ENCODE measurements around the gene CXXC5.
"Not testable (repeated sequence)": the region's sequence is repeated elsewhere in the genome, so short reads cannot be mapped to it uniquely, and the experiment has no call there.

Gene CXXC5

DNA sequence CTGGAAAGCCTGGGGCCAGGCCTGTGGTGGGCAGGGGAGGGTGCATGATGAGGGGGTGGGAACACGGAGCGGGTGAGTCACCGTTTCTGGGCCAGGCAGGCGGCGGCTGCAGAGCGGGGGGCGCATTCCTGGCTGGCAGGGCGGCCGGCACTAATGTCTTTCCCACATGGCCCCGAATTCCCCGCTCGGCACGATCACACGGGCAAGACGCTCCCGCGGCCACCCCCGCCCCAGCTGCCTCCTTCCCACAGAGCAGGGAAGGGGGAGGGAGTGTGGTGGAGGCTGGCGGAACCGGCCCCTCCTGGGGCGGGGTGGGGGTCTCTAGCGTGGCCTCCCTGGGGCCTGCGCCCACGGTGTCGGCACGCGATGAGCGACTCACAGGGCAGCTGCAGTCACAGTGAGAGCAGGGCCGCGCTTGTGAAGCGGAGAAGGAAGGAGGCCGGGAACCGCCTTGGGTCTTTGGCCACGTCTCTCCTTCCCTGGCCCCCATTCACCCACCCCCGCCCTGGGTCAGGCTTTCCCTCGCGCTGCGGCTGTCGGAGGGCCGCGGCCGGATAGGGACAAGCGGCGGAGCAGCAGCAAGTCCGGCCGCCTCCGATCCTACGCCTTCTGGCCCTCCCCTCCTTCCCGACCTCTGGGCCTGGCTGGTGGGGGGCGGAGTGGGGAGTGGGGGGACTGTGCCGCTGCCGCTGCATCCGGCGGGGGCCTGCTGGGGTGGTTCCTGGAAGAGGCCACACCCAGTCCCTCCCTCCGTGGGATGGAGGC is 48.9 kb downstream of the CXXC5 start:
- DNase-seq = peak; percentile 95

DNA sequence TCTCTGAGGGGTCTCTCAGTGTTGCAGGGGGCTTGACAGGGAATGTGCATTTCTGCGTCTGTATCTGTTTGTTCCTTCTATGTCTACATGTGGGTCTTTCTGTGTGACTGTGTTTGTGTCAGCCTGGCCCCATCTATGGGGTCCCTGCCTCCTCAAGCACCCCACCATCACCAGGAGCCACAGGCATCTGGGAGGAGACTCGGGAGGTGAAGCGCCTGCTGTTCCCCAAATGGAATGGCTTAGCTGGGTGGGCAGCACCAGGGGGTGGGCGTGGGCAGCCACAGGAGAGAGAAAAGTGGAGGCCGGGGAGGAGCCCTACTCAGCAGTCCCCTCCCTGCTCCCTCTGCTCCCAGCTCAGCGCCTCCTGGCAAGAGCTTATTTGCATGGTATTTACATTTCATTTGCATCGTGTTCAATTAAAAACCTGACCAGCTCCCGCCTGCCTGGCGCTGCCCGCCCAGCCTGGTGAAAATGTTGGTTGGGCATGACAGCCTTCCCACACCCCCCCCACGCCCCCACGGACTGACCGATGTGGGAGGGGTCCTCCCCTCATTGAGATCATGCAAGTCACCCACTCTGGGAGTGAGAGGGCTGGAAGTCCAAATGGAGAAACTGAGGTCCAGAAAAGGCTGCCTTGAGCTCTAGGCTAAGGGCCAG is 50.5 kb downstream of the CXXC5 start:
- peak; percentile 96 for DNase-seq

DNA sequence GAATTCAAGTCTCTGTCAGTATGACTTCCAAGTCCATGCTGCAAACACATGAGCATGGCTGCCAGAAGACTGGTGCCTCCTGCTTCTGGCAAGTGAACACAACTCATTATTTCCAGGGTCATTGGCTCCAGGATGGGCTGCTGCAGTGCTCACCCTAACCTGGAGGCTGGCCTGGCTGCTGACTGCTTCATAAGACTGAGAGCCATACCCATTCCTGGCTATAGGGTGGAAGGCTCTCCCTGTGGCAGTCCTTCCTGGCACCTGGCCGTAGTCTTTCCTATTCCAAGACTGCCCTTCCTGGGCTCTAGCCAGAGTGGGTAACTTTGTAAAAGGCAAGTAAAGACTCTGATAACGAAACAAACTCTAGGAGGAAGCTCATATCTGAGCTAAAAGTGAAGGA is 51.2 kb downstream of the CXXC5 start:
- peak; percentile 43 for DNase-seq

DNA sequence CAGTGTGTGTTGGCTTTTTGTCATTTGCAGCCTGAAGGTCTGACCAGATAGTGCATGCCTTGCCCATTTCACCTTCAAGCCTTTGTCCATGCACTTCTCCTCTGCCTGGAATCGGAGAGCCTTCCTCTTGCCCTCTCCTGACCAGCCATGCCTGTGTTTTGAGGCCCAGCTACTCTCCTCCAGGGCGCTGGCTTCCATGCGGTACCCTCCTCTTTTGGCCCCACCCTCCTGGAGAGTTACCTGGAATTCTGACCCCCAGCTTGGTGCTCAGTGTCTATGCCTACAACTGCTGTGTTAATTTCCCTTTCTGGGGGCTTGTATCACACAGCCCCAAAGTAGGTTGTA is 52.5 kb downstream of the CXXC5 start:
- DNase-seq = no peak

DNA sequence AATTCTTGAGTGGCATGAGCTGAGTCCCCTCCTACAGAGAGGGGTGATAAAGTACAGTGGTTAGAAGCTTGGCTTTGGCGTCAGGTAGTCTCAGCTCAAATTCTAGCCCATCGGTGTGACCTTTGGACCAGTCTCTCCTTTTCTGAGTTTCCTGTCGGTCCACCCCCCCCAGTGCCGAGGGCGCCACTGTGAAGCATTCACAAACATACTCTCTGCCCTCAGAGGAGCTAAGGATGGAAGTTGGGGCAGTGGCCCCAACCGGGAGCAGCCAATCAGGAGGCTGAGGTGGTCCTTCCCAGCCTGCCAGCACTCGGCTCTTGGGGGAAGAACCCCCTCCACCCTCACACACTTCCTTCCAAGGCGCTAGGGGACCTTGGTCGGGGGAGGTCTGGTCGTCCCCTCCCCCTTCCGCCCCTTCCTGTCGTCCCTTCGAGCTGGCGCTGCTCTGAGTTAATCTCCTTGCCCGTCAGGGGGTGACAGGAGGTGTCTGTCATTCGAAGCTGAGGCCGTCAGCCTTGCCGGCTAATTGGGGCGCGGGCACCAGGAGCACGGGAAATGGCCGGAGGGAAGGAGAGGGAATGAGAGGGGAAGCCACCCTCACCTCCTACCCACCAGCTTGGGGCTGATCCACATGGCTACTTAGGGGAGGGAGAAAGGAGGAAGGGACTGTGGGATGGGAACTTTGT is 53.0 kb downstream of the CXXC5 start:
- DNase-seq = peak; percentile 43

DNA sequence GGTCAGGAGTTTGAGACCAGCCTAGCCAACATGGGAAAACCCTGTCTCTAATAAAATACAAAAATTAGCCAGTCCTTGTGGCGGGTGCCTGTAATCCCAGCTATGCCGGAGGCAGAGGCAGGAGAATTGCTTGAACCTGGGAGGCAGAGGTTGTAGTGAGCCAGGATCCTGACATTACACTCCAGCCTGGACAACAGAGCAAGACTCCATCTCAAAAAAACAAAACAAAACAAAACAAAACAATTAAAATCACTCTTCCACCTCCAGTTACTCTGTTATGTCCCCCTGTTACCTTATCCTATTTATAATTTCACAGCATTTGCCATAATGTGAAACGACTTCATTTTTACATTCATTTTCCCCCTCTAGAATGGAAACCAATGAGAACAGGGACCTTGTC is 54.4 kb downstream of the CXXC5 start:
- no peak for DNase-seq

DNA sequence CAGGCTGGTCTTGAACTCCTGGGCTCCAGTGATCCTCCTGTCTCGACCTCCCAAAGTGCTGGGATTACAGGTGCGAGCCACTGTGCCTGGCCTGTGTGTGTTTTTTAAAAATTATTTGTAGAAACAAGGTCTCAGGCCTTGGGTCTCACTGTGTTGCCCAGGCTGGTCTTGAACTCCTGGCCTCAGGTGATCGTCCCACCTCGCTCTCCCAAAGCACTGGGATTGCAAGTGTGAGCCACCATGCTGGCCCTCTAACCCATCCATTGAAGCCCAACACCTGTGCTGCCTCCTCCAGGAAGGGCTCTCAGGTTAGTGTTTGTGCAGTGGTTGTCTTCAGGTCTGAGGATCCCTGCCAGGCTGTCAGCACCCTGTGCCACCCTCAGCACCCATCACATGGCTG is 56.6 kb downstream of the CXXC5 start:
- DNase-seq = no peak

DNA sequence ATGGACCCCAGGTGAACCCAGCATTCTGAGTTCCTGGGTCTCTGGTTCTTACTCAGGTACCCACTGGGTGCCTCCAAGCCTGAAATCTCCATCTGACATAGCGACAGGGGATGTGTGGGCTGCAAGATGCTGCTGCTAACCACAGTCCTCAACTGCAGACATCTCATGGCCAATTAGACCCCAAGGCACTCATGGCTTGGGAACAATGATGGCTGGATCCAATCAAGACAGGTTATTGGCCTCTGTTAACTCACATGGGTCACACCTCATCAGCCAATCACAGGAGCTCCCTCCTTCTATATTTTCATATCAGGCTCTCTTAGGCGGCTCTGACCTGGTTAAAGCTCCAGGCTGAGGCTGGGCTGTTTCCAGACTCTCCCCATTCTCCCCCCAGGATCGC is 57.0 kb downstream of the CXXC5 start:
- DNase-seq = no peak

DNA sequence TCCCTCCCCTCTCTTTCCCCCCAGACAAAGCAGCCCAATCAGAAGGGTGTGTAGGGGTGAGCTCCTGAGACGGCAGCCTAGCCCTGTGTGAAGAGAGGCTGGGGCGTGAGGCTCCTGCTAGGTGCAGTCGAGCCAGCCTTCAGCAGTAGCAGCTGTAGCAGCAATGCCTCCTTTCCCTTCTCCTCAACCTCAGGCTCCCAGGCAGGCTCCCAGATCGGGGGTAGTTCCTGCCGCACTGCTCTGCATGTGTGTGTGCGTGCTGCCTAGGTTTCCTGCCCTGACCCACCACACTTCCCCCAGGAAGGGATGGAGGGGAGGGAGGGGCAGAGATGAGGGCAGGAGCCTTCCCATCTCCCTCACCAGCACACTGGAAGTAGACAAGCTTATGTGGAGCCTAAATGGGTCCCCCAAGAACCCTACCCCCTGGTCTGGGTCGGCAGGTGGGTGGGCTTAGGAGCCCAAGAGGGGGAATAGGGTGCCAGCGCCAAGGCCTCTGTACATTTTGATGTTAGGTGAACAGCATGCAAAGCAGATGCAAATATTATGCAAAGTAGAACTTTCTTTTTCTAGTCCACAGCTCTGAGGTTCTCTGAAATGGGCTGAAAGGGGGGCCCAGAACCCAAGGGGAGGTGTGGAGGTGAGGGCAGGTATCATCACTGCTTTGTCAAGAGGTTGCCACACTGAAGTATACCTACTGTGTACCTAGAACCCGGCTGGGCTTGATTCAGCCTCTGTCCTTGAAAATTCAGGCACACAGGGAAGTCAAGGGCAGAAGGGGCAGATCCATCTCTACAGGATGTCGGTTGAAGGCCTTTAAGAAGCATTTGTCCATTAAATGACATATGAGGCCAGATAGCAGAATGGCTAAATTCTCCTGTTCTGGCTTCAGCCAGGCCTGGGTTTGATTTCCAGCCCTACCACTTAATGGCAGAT is 57.8 kb downstream of the CXXC5 start:
- DNase-seq = peak; percentile 28

DNA sequence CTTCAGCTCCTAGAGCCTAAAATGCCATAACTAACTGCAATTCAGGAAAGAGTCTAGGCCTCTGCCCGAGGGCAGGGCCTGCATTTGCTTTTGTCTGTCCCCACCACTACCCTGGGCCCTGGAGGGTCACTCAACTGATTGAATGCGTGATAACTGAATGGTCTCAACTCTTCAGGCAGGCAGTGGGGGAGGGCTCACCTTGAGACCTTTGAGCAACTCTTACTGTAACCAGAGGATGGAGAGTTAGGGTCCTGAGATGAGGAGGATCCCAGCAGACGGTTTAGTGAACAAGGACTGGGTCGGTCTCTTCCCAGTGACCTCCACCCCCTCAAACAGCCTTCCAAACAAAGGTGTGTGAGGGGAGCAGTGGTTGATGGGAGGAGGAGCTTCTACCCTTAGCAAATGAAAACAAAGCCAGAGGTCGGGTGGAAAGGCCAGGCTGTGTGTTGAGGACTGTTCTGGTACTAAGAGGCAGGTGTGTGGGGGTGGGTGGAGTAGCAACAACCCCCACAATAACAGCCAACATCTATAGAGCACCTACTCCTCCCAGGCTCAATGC is 59.4 kb downstream of the CXXC5 start:
- no peak for DNase-seq

DNA sequence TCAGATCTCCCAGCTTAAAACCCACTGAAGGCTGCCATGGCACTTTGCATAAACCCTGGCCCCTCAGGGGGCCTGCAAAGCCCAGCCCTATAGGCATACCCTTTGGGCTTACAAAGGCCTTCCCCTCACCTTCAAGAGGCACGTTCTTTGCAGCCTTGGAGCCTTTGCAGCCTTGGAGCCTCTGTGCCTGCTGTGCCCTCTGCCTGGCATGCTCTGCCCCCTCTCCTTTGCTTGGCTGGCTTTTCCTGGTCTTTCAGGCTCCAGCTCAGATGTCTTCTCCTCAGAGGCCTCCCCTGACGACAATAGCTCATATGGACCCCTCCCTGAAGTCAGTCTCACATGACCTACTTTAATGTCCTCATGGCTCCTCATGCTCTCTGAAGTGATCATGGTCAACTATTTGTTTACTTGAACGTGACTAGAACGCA is 60.3 kb downstream of the CXXC5 start:
- DNase-seq = no peak

DNA sequence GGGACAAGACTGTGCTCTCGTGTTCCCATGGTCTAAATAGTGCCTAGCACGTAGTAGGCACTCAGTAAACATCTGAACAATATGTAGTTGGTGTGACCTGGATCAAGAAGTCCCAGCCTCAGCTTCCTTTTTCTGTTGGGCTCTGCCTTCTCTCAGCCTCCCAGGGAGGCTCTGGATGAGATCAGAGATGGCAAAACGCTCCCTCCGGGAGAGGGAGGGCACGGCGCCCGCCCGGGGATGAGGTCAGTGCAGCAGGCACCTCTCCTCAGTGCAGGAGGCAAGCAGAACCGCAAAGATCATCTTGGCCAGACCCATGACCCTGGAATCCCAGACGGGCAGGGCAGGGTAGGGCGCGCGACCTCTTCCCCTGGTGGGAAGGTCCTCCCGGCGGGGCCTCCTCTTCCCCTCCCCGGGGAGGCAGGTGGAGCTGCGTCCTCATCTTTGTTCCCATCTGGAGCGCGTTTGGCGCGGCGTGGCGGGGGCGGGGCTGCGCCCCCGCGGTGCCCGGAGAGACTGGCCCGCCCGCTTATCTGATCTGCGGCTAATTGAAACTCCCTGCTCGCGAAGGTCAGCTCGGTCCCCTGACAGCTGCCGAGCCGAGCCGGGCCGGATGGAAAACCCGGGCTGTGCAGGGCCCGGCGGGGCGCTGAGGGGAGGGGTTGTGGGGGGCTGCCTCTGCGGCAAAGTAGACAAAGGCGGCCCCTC is 60.9 kb downstream of the CXXC5 start:
- peak; percentile 77 for DNase-seq

DNA sequence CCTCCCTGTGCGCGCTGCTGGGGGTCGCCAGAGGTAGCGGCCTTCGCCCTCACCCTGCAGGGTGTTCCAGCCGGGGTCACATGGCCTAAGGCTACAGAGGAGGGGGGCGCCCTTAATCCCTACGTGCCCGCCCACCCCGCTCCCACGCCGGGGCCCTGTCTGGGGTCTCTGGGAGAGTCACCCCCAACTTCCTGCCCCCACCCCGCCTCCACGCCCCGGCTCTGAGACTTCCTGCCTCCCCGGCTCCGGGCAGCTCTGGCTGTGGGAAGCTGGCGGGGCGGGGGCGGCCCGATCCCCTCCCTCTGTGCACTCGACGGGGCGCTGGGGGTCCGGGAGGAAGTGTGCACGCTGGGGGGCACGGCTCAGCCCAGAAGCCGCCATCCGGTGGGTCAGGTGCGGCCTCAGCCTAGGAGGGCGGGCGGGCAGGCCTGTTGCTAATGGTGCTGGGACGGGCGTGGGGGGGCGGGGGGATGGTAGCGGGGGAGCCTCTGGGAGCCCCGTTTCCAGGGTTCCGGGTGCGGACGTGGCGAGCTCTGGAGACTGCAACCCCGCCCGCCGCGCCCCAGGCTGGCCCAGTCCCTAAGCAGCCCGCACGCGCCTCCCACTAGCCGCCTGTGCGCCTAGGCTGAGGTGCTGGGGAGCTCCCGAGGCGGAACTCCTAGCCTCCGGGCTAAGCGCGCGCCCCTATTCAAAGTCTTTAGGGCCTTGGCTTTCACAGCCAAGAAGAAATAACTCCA is 61.6 kb downstream of the CXXC5 start:
- DNase-seq = peak; percentile 82

DNA sequence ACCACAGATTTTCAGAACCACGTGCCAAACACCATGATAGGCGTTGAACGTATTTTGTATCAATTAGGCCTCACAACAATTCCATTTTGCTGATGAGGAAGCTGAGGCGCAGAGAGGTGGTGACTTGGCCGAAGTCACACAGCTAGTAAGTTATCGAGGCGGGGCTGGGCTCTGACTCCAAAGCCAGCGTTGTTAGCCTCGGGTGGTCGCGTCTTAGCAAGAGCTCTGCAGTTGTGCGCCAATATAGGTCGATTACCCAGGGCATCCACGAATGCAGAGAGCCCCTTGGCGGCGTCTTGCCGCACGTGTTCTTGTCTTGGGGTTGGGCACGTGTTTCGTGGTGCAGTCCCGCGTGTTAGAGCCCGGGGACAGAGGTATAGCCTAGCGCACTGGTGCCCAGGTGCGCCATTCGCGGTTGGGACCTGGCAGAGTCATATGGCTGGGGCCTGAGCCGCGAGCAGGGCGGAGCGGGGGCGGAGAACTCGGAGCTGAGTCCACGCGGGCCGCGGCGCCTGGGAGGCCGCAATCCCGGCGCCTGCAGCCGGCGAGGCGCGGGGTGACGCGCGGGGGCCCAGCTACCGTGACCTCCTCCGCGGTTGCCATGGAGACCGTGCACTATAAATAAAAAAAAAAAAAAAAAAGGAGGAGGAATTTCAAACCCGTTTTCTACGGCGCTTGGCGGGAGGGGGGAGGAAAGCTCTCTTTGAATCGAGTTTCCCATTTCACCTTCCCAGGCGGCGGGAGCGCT is 62.3 kb downstream of the CXXC5 start:
- DNase-seq = peak; percentile 79

DNA sequence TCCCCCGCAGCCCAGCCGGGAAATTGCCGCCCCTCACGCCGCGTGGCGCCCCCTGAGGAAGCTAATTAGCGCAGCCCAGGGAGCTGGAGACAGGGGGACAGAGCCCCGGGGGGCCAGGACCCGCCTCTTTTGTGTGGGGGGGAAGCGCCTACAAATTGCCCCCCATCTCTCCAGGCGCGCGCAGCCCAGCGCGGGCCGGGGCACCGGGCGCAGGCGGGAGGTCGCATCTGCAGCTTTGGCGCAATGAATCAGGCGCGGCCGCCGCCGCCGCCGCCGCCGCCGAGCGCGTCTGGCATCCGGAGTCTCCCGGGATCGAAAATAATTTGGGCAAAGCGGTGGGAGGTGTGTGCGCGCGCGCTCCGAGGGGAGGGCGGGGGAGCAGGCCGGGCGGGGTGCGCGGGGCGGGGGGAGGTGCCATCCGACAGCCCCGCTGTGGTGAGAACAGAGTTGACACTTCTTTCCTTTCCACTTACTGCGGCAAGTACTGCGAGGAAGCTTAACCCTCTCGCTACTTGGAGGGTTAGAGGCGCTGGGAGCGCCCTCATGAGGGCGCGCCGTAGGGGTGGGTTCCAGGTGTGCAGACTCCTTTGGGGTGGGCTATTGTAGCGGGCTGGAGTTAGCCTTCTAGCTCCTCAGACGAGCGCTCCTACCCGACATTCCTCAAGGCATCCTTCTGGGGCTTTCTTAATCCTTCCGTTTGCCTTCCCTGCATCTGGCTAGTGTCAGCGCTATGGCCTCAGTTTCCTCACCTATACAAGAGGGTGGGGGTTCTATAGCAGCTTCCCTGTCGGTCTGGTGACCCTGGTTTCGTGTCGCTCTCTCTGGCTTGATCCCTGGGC is 63.1 kb downstream of the CXXC5 start:
- DNase-seq = peak; percentile 82

DNA sequence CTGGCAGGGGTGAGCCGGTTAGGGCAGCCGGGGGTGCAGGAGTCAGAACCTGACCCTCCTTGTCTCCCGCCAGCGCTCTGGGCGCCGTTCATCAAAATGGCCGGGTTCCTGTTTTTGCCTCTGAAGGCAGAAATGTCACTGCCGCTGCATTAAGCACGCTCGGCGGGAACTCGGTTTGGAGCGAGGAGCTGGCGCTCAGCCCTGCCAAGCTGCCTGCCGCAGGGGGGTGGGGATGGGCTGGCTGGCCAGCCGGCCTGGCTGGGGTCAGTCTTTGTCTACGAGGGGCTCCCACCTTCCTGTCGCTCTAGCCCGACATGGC is 63.7 kb downstream of the CXXC5 start:
- DNase-seq = peak; percentile 63

DNA sequence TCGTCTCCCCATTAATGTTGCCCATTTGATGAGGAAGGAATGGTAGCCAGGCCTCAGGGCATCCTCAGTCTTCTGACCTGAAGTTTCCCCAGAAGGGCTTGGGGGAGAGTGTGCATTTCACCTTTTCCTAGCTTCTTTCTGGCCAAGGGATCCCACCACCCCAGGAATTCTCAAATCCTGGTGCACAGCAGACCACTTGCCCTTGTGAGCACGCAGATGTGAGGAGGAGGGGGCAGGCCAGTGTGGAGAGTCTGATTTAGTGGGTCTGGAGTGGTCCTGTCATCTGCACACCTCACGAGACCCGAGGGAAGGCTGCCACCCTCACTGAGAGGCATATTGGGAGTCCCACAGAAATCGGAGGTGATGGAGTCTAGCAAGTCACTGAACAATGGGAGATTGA is 64.3 kb downstream of the CXXC5 start:
- no peak for DNase-seq

DNA sequence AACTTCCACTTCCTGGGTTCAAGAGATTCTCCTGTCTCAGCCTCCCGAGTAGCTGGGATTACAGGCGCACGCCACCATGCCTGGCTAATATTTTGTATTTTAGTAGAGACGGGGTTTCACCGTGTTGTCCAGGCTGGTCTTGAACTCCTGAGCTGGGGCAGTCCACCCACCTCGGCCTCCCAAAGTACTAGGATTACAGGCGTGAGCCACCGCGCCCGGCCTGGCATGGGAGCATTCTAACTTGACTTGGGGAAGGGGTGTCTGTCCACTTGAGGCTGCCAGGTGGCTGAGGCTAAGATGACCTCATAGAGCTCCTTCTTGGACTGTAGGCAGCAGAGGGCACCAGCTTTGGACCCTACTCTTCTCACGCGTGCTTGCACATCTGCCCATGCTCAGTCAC is 65.7 kb downstream of the CXXC5 start:
- DNase-seq = not testable (repeated sequence)

DNA sequence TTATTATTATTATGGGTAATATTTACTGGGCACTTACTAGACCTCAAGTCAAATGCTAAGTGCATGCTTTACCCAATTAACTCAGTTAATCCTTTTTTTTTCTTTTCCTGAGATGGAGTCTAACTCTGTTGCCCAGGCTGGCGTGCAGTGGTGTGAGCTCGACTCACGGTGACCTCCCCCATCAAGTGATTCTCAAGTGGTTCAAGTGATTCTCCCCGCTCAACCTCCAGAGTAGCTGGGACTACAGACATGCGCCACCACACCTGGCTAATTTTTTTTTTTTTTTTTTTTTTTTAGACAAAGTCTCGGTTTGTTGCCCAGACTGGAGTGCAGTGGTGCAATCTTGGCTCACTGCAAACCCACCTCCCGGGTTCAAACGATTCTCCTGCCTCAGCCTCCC is 69.1 kb downstream of the CXXC5 start:
- DNase-seq = no peak

DNA sequence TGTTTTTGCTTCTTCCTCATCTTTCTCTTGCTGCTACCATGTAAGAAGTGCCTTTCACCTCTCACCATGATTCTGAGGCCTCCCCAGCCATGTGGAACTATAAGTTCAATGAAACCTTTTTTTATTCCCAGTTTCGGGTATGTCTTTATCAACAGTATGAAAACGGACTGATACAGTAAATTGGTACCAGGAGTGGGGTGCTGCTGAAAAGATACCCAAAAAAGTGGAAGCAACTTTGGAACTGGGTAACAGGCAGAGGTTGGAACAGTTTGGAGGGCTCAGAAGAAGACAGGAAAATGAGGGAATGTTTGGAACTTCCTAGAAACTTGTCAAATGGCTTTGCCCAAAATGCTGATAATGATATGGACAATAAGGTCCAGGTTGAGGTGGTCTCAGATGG is 70.3 kb downstream of the CXXC5 start:
- DNase-seq = not testable (repeated sequence)
